ENCODE results near the gene SPOCK1. TPM values are rescaled to one million over a fixed set of nuclear protein-coding genes. Genes with fewer than 3 reads are reported as not detected.

The SPOCK1 gene
- total and polyA plus RNA-seq, 4 donors = 0.48 to 4.5 (median 0.69) TPM

- no peak overlapping the region for H3K27ac ChIP-seq (ENCODE audit: low read depth in 1 of 2, low read length in 1 of 2)
- no peak overlapping the region for H3K9ac ChIP-seq (ENCODE audit: insufficient read depth in 1 of 2, low read length in 2 of 2)
- H3K36me3 ChIP-seq (ENCODE audit: control insufficient read depth in 4 of 4, insufficient read depth in 4 of 4, low read length in 4 of 4) = no peaks in the 10 kb centered on the region
- no peak for TF ChIP-seq CTCF (IDR thresholded peaks at IDR 0.05; ENCODE audit: control extremely low read depth, extremely low read depth)
- peaks cover 0 to 2% (median 0%) of the 10 kb centered on the region in 4 donors for H3K9me3 ChIP-seq (ENCODE audit: control insufficient read depth in 4 of 4, insufficient read depth in 3 of 4, low read length in 3 of 4)
- no peaks in the 10 kb centered on the region for H3K4me1 ChIP-seq (ENCODE audit: control insufficient read depth in 5 of 5, insufficient read depth in 5 of 5, low read length in 5 of 5)
- no peak for ATAC-seq (ENCODE audit: insufficient read depth, low FRiP score)
- H3K4me3 ChIP-seq = no peak overlapping the region
- peaks cover 0 to 7% (median 0%) of the 10 kb centered on the region in 3 donors for H3K27me3 ChIP-seq (ENCODE audit: control insufficient read depth in 3 of 3, insufficient read depth in 3 of 3, low read length in 2 of 3)
- DNase-seq = no peak
Measured at GRCh38 chr5:137504916-137505315, 5.8 kb upstream of the SPOCK1 start.

DNA sequence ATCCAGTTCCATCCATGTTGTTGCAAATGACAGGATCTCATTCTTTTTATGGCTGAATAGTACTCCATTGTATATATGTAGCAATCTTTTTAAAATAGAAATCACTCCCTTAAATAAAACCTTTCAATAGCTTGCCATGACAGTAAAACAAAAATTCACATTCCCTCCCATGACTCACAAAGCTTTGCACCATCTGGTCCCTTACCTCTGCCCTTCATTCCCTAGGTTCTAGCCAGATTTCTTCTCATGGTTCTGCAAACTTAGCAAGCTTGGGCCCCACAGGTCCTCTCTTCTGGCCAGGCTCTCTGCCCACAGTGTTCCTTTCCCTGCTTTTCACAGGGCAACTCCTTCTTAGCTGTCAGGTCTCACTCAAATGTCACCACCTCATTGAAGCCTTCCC, 4.3 kb upstream of the SPOCK1 start:
- Histone ChIP-seq H3K27ac (ENCODE audit: low read depth in 1 of 2, low read length in 1 of 2) (no peak overlapping the region), H3K4me1 (ENCODE audit: control insufficient read depth in 5 of 5, insufficient read depth in 5 of 5, low read length in 5 of 5) (peaks cover 0 to 6% (median 0%) of the 10 kb centered on the region in 5 donors), H3K27me3 (ENCODE audit: control insufficient read depth in 3 of 3, insufficient read depth in 3 of 3, low read length in 2 of 3) (peaks cover 3 to 7% (median 5%) of the 10 kb centered on the region in 3 donors), H3K9ac (ENCODE audit: insufficient read depth in 1 of 2, low read length in 2 of 2) (no peak overlapping the region), H3K4me3 (no peak overlapping the region), H3K9me3 (ENCODE audit: control insufficient read depth in 4 of 4, insufficient read depth in 3 of 4, low read length in 3 of 4) (peaks cover 0 to 2% (median 0%) of the 10 kb centered on the region in 4 donors), H3K36me3 (ENCODE audit: control insufficient read depth in 4 of 4, insufficient read depth in 4 of 4, low read length in 4 of 4) (no peaks in the 10 kb centered on the region)
- DNase-seq (no peak), ATAC-seq (ENCODE audit: insufficient read depth, low FRiP score) (no peak)
- TF ChIP-seq CTCF (IDR thresholded peaks at IDR 0.05; ENCODE audit: control extremely low read depth, extremely low read depth) = no peak

GRCh38 chr5:137502632-137503031, 3.5 kb upstream of the SPOCK1 start:
- peaks cover 0 to 2% (median 0%) of the 10 kb centered on the region in 4 donors for H3K9me3 ChIP-seq (ENCODE audit: control insufficient read depth in 4 of 4, insufficient read depth in 3 of 4, low read length in 3 of 4)
- 76 to 84% methylated on average over 8 of the region's 8 CpGs for WGBS, 2 donors
- no peak overlapping the region for H3K27ac ChIP-seq (ENCODE audit: low read depth in 1 of 2, low read length in 1 of 2)
- ATAC-seq (ENCODE audit: insufficient read depth, low FRiP score) (no peak), DNase-seq (no peak)
- no peaks in the 10 kb centered on the region for H3K36me3 ChIP-seq (ENCODE audit: control insufficient read depth in 4 of 4, insufficient read depth in 4 of 4, low read length in 4 of 4)
- peaks cover 0 to 6% (median 0%) of the 10 kb centered on the region in 5 donors for H3K4me1 ChIP-seq (ENCODE audit: control insufficient read depth in 5 of 5, insufficient read depth in 5 of 5, low read length in 5 of 5)
- H3K27me3 ChIP-seq (ENCODE audit: control insufficient read depth in 3 of 3, insufficient read depth in 3 of 3, low read length in 2 of 3) = peaks cover 9 to 14% (median 11%) of the 10 kb centered on the region in 3 donors
- no peak for TF ChIP-seq CTCF (IDR thresholded peaks at IDR 0.05; ENCODE audit: control extremely low read depth, extremely low read depth)
- H3K4me3 ChIP-seq = no peak overlapping the region
- no peak overlapping the region for H3K9ac ChIP-seq (ENCODE audit: insufficient read depth in 1 of 2, low read length in 2 of 2)

DNA sequence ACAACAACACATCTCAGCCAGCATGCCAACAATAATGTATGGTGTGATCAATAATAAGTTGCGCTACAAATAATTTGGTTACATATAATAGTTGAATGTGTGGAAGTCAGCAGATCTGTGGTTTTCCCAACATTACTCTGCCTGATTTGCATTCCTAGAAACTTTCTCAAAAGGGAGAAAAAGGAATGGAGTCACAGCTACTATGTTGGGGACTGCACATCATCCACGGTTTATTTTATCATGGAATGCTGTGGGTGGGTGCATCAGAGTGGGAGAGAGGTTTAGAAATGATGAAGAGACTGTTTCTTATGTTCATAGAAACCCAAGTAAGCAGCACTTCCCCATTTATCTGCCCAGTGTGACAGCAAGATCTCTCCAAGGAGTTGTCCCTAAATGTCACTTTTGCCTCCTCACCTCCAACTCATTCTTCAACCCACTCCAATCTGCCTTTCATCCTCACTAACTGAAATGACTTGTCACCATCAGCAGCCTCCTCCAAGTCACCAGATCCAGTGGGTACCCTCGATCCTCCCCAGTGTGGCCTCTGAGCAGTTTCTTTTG, 2.8 kb upstream of the SPOCK1 start:
- TF ChIP-seq CTCF (IDR thresholded peaks at IDR 0.05; ENCODE audit: control extremely low read depth, extremely low read depth) = no peak
- peaks cover 0 to 2% (median 0%) of the 10 kb centered on the region in 4 donors for H3K9me3 ChIP-seq (ENCODE audit: control insufficient read depth in 4 of 4, insufficient read depth in 3 of 4, low read length in 3 of 4)
- WGBS, 2 donors = 71 to 81% methylated on average over 3 of the region's 3 CpGs
- H3K4me1 ChIP-seq (ENCODE audit: control insufficient read depth in 5 of 5, insufficient read depth in 5 of 5, low read length in 5 of 5) = peaks cover 0 to 6% (median 0%) of the 10 kb centered on the region in 5 donors
- no peaks in the 10 kb centered on the region for H3K36me3 ChIP-seq (ENCODE audit: control insufficient read depth in 4 of 4, insufficient read depth in 4 of 4, low read length in 4 of 4)
- H3K9ac ChIP-seq (ENCODE audit: insufficient read depth in 1 of 2, low read length in 2 of 2) = no peak overlapping the region
- ATAC-seq (ENCODE audit: insufficient read depth, low FRiP score) (no peak), DNase-seq (no peak)
- peaks cover 11 to 21% (median 16%) of the 10 kb centered on the region in 3 donors for H3K27me3 ChIP-seq (ENCODE audit: control insufficient read depth in 3 of 3, insufficient read depth in 3 of 3, low read length in 2 of 3)
- no peak overlapping the region for H3K4me3 ChIP-seq
- H3K27ac ChIP-seq (ENCODE audit: low read depth in 1 of 2, low read length in 1 of 2) = no peak overlapping the region
